ENCODE measurements around the gene NRAS.

The NRAS gene

DNA sequence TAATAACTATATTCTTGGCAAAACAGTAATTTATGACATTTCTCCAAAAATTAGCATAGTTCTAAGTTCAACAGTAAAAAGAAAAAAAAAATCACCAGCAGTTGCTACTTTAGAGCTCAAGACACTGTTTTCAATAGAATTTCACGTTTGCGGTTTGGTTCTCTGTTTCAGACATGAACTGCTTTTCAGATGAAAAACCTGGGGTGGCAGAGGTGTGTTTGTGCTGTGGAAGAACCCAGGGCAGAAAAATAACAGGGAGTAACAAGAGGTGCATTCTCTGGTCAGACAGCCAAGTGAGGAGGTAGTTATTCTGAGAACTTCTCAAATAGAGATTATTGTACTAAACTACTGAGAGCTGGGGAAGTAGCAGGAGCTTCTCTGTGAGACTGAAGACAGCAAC is 9.0 kb downstream of the NRAS start:
- POLR2A ChIA-PET, result no interaction called here
- Histone ChIP-seq H3K4me3 (ENCODE audit: low read depth, low read length) (no peak overlapping the region), H3K4me1 (ENCODE audit: control insufficient read depth, insufficient read depth, low read length) (no peaks in the 10 kb centered on the region), H3K9me3 (ENCODE audit: control insufficient read depth, insufficient read depth, low read depth, low read length) (no peaks in the 10 kb centered on the region), H3K36me3 (ENCODE audit: control insufficient read depth in 2 of 2, insufficient read depth in 1 of 2, low read length in 2 of 2) (peaks cover 36 to 74% of the 10 kb centered on the region in 2 experiments), H3K27ac (ENCODE audit: extremely low read depth, low read depth, low read length) (no peak overlapping the region)
- no peak for TF ChIP-seq ZNF2 (tag by site-specific recombination; IDR thresholded peaks at IDR 0.05)
- TF ChIP-seq, protein P1, sequence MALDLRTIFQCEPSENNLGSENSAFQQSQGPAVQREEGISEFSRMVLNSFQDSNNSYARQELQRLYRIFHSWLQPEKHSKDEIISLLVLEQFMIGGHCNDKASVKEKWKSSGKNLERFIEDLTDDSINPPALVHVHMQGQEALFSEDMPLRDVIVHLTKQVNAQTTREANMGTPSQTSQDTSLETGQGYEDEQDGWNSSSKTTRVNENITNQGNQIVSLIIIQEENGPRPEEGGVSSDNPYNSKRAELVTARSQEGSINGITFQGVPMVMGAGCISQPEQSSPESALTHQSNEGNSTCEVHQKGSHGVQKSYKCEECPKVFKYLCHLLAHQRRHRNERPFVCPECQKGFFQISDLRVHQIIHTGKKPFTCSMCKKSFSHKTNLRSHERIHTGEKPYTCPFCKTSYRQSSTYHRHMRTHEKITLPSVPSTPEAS (tag by site-specific recombination; IDR thresholded peaks at IDR 0.05), result no peak
- TF ChIP-seq ZNF211 (tag by site-specific recombination; IDR thresholded peaks at IDR 0.05; ENCODE audit: low read depth), result no peak
- TF ChIP-seq, protein P2, sequence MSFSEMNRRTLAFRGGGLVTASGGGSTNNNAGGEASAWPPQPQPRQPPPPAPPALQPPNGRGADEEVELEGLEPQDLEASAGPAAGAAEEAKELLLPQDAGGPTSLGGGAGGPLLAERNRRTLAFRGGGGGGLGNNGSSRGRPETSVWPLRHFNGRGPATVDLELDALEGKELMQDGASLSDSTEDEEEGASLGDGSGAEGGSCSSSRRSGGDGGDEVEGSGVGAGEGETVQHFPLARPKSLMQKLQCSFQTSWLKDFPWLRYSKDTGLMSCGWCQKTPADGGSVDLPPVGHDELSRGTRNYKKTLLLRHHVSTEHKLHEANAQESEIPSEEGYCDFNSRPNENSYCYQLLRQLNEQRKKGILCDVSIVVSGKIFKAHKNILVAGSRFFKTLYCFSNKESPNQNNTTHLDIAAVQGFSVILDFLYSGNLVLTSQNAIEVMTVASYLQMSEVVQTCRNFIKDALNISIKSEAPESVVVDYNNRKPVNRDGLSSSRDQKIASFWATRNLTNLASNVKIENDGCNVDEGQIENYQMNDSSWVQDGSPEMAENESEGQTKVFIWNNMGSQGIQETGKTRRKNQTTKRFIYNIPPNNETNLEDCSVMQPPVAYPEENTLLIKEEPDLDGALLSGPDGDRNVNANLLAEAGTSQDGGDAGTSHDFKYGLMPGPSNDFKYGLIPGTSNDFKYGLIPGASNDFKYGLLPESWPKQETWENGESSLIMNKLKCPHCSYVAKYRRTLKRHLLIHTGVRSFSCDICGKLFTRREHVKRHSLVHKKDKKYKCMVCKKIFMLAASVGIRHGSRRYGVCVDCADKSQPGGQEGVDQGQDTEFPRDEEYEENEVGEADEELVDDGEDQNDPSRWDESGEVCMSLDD (tag by site-specific recombination; IDR thresholded peaks at IDR 0.05), result no peak
- no peak for TF ChIP-seq ZBTB1 (tag by site-specific recombination; IDR thresholded peaks at IDR 0.05)
- TF ChIP-seq ZNF623 (tag by site-specific recombination; IDR thresholded peaks at IDR 0.05), result no peak
- TF ChIP-seq, protein P3, sequence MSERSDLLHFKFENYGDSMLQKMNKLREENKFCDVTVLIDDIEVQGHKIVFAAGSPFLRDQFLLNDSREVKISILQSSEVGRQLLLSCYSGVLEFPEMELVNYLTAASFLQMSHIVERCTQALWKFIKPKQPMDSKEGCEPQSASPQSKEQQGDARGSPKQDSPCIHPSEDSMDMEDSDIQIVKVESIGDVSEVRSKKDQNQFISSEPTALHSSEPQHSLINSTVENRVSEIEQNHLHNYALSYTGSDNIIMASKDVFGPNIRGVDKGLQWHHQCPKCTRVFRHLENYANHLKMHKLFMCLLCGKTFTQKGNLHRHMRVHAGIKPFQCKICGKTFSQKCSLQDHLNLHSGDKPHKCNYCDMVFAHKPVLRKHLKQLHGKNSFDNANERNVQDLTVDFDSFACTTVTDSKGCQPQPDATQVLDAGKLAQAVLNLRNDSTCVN (tag by site-specific recombination; optimal IDR thresholded peaks at IDR 0.05), result no peak
- TF ChIP-seq ZNF660 (tag by site-specific recombination; IDR thresholded peaks at IDR 0.05), result no peak
- no peak for TF ChIP-seq SALL2 (tag by site-specific recombination; IDR thresholded peaks at IDR 0.05; ENCODE audit: borderline replicate concordance)
- no peak for TF ChIP-seq ZNF530 (tag by site-specific recombination; IDR thresholded peaks at IDR 0.05; ENCODE audit: low read depth)
- no peak for TF ChIP-seq BCL11B (tag by site-specific recombination; IDR thresholded peaks at IDR 0.05; ENCODE audit: low read depth)
- TF ChIP-seq, protein P4, sequence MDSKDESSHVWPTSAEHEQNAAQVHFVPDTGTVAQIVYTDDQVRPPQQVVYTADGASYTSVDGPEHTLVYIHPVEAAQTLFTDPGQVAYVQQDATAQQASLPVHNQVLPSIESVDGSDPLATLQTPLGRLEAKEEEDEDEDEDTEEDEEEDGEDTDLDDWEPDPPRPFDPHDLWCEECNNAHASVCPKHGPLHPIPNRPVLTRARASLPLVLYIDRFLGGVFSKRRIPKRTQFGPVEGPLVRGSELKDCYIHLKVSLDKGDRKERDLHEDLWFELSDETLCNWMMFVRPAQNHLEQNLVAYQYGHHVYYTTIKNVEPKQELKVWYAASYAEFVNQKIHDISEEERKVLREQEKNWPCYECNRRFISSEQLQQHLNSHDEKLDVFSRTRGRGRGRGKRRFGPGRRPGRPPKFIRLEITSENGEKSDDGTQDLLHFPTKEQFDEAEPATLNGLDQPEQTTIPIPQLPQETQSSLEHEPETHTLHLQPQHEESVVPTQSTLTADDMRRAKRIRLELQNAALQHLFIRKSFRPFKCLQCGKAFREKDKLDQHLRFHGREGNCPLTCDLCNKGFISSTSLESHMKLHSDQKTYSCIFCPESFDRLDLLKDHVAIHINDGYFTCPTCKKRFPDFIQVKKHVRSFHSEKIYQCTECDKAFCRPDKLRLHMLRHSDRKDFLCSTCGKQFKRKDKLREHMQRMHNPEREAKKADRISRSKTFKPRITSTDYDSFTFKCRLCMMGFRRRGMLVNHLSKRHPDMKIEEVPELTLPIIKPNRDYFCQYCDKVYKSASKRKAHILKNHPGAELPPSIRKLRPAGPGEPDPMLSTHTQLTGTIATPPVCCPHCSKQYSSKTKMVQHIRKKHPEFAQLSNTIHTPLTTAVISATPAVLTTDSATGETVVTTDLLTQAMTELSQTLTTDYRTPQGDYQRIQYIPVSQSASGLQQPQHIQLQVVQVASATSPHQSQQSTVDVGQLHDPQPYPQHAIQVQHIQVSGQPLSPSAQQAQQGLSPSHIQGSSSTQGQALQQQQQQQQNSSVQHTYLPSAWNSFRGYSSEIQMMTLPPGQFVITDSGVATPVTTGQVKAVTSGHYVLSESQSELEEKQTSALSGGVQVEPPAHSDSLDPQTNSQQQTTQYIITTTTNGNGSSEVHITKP (tag by site-specific recombination; IDR thresholded peaks at IDR 0.05), result no peak
- CTCF ChIA-PET, result interaction anchor here (1.0 kb wide), 1 partner anchor 361 kb away, joined by 3 read pairs; no protein-coding TSS in a partner anchor

DNA sequence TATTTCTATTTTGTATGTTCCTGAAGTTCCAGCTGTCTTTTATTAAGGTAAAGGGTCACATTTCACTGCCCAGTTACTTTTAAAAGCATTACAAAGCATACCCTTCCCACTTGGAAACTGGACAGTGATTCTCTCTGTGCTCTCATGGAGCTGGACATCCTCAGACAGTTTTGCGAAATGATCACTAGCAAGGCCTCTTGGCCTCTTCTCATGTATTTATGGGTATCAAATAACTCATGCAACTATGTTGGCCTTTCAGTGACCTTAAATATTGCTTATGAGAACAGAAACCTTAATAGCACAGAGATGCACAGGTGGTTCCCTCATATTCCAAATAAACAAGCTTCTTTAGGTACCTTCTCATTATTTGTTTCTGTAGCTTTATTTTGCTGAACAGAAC is 13.3 kb downstream of the NRAS start:
- Histone ChIP-seq H3K4me3 (ENCODE audit: low read depth, low read length) (no peak overlapping the region), H3K27ac (ENCODE audit: extremely low read depth, low read depth, low read length) (no peak overlapping the region), H3K9me3 (ENCODE audit: control insufficient read depth, insufficient read depth, low read depth, low read length) (no peaks in the 10 kb centered on the region), H3K36me3 (ENCODE audit: control insufficient read depth in 2 of 2, insufficient read depth in 1 of 2, low read length in 2 of 2) (peaks cover 12 to 35% of the 10 kb centered on the region in 2 experiments), H3K4me1 (ENCODE audit: control insufficient read depth, insufficient read depth, low read length) (no peaks in the 10 kb centered on the region)
- CTCF ChIA-PET, result no interaction called here
- TF ChIP-seq, protein P5, sequence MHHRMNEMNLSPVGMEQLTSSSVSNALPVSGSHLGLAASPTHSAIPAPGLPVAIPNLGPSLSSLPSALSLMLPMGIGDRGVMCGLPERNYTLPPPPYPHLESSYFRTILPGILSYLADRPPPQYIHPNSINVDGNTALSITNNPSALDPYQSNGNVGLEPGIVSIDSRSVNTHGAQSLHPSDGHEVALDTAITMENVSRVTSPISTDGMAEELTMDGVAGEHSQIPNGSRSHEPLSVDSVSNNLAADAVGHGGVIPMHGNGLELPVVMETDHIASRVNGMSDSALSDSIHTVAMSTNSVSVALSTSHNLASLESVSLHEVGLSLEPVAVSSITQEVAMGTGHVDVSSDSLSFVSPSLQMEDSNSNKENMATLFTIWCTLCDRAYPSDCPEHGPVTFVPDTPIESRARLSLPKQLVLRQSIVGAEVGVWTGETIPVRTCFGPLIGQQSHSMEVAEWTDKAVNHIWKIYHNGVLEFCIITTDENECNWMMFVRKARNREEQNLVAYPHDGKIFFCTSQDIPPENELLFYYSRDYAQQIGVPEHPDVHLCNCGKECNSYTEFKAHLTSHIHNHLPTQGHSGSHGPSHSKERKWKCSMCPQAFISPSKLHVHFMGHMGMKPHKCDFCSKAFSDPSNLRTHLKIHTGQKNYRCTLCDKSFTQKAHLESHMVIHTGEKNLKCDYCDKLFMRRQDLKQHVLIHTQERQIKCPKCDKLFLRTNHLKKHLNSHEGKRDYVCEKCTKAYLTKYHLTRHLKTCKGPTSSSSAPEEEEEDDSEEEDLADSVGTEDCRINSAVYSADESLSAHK (tag by site-specific recombination; IDR thresholded peaks at IDR 0.05), result no peak
- no peak for TF ChIP-seq ZEB2 (tag by site-specific recombination; IDR thresholded peaks at IDR 0.05)
- POLR2A ChIA-PET, result interaction anchor here (1.0 to 1.8 kb wide), 2 partner anchors 10 to 12 kb away, joined by 3 to 4 read pairs; no protein-coding TSS in a partner anchor
